GM18526 (cell line): Measurements from ENCODE around the gene ELMOD3.
A peak's percentile ranks its signal among the peaks of the same experiment; 100 is the strongest.

ENCODE experiments used
- POLR2A ChIP-seq: IDR thresholded peaks from 3 replicates; pipeline ENCODE4 v1.6.1; 2011; ENCODE audit not compliant: insufficient read length; ENCODE audit errors: extremely low read depth

Gene ELMOD3

DNA sequence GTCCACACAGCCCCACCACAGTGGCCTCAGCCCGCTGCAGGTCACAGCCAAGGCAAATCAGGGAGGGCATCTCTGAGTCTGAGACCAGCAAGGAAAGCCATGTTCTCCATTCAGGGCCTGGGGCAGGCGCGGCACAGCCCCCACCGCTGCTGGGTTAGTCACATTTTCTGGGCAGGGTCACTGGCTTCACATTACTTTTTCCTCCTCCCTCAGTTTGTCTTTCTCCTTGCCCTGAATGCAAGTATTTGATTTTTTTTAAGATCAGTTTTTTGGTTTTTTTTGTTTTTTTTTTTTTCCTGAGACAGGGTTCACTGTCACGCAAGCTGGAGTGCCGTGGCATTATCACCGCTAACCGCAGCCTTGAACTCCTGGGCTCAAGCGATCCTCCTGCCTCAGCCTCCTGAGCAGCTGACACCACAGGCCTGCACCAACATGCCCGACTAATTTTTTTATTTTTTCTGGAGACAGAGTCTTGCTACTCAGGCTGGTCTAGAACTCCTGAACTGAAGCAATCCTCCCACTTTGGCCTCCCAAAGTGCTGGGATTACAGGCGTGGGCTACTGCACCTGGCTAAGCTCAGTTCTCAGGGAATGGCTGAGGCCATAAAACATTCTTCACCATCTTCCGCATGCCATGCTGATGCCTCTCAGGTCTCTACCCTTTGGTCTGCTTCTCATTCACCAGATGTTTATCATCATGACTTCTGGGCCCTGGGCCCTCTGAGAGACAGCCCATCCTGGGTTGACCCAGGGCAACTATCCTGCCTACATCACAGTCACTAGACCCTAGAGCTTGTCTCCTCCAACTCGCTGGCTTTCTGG lies 56.2 kb downstream of the ELMOD3 start:
- no peak for TF ChIP-seq POLR2A

DNA sequence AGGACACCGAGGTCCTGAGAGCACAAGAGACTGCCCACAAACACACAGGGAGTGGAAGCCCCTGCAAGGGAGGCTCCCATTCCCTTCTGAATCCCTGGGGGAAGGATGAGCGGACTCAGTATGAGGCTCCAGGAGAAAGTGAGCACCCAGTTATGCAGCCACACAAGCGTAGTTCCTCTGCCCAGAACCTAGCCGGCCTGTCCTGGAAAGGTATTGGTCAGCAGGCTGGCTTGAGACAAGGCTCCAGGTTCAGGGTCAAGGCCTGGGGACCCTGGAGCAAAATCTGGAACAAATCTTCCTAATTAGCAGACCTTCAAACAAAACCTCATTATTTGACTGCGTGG lies 56.8 kb downstream of the ELMOD3 start:
- TF ChIP-seq POLR2A, result no peak

DNA sequence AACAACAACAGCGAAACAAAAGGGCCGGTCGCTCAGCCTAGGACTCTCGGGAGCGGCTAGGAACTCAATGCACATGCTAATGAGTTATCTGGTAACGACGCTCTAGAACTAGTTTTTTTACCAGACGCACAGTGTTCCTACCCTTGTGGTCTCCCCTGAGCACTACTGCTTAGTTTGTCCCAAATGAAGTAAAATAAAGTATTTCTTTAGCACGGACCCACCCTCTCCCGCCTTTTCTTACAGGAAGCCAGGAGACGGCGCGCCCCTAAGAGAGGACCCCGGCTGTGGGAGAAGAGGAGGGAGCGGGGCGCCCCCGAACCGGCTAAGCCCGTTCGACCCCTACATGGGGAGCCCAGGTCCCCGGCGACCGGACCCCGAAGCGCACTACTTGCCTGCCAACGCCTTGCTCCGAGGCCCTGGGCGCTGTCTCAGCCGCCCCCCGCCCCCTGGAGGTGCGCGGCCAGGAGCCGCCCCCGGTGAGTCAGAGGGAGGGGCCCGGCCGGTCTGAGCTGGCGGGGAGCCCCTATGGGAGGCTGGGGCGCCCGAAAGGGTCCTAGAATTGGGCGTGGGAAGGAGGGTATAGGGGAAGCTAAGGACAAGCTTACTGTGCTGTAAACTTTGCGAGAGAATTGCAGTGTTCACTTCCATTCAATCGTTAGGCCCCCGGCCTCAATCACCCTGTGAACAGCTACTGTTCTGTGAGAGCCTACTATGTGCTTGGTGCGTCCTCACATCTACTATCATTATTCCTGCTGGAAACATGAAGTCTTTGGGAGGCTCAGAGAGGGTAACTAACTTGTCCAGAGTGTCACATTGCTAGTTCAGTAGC lies 59.2 kb downstream of the ELMOD3 start:
- TF ChIP-seq POLR2A, result no peak

DNA sequence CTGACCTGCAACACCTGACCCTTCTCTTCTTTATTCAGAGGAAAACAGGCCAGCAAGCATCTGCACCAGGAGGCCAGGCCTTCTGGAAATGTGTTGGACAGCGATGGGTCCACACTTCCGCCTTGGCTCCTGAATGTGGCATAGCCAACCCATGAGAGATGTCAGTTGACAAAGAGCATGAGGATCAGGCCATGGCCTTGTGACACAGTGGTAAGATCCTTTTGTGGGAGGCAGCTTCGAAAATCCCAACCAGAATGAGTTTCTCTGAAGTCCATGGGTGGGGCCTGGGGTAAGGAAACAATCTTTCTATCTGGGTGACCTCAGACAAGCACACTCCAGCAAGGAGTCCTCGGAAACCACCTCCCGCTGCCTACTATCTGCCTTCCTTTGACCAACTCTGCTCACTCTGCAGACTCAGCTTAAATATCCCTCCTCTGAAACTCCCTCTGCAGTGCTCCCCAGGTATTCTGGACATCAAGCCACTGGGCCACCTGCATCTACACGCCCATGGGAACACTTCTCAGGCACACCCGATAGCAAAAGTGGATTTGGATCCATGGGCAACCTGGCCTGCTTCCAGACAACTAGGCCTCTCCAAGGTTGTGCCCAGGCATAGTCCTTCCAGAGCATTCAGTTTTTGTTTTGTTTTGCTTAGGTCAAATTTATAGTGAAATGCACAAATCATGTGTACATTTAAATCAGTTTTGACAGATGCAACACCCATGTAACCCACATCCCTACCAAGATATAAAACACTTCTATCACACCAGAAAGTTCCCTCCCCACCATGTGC lies 60.4 kb downstream of the ELMOD3 start:
- no peak for TF ChIP-seq POLR2A

DNA sequence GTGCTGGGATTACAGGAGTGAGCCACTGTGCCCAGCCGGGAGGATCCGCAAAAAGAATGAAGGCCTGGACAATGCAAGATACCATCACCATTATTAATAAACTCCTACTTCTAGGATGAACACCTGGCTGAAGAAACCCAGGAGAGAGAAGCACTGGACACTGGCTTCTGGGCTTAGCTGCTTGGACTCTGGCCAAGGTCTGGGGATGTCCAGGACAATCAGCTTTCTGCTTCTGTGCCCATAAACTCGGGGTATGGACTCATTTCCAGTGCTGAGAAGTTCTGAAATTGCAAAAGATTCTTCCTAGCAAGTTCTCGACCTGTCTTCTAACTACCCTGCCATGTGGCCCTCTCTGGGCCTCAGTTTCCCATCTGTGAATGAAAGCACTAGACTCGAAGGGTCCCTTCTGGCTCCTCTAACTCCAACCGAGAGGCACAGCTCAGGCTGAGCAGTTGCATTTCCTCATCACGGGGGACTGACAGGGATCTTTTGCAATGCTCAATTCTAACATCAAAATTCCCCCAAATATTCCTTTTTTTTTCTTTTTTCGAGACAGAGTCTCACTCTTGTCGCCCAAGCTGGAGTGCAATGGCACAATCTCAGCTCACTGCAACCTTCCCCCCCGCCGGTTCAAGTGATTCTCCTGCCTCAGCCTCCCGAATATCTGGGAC lies 61.5 kb downstream of the ELMOD3 start:
- TF ChIP-seq POLR2A, result no peak

DNA sequence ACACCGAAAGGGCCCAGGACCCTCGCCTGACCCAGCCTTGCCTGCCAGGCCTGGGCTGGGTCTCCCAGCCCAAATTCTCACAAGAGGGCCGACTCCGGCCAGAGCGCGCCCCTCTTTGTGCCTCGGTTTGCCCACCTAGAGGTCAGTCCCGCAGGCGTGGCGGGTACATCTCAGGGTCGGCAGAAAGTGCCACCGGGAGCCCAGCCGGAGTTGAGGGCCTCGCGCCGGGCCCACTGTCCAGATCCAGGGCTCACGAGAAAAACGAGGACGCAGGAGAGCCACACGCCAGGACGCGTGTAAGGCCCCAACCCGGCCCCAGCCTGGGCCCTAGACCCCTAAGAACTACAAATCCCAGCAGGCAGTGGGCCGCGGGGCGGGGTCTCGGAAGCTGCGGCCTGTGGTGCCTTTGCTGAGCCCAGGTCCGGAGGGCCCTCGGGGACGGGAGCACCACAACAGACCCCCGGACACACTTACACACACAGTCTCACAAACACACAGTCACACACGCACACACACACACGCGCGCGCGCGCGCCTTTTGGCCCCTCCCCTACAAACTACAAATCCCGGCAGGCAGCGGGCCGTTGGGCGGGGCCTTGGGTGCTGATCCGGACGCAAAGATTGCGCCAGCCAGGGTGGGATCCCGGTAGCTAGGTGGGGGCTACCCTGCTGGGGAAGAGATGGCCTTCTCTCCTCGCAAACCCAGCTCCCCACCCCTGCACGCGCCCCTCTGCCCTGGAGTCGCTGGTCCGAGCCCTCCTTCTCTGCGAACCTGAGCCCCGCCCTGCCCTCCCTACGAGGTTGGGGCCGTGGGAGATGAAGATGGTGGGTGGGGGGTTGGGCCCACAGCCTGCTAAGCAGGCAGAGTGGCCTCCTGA lies 63.8 kb downstream of the ELMOD3 start, which contains the start of gene SH2D6:
Gene SH2D6, plus strand, starts transcription at position 583 of the 877 bp plus-strand sequence. CDS start 10,752 bp downstream, outside the sequence.
- TF ChIP-seq POLR2A, result peak; percentile 52

DNA sequence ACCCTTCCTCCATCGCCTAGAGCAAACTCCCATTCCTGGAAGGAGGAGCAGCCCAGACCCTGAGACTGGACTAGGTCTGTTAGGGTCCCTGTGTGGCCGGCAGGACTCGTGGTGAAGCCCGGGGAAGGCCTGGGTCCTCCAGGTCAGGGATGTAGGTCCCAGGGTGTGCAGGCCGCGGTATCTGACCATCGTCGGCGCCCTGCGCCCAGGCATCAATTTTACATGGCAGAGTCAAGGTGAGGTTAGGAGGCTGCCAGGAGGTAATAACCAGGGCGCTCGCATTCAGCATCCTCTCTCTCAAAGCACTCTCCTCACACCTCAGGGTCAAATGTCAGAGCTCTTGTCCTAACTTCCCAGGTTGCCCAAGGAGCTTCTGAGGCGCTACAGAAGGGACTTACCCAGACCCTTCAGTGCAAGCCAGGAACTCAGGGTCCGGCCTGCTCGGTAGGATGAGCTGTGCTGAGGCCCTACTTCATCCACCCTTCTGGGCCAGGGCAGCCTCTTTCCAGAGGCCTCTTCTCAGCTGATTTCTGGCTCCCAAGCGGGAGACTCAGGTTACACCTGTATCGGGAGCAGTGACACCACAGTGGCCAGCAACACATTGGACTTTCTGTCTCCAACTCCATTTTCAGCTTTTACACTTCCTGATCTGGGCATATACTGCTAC lies 64.6 kb downstream of the ELMOD3 start:
- TF ChIP-seq POLR2A, result no peak

DNA sequence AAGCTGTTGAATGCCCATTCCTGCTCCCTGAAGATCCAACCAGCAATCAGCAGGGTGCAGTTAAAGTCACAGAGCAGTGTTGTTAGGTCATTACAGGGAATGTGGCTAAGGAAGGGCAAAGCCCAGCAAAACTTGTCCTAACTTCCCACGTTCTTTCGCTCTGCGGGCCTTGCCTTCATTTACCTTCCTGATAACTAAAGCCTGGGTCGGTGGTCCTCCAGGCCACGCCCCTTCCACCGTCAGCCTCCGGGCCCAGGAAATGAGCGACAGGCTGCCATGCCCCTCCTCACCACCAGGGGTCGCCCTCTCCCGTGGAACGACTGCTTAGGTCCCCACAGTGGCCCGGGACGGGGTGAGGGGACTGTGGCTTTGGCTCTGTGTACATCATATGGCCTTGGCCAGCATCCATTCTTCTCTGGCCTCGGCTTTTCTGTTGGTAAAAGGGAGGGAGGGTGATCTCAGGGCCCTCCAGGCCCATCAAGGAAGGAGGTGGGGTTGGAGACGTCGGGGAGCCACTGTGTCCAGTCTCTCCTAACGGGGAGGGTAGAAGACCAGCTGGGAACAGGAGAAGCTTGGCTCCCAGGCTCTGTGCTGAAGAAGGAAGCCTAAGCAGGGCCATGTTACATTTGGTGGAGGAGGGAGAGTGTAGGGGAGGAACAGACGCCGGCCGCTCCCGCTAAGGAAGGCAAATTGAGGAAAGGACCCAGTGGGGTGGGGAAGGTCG lies 66.1 kb downstream of the ELMOD3 start:
- peak; percentile 14 for TF ChIP-seq POLR2A

DNA sequence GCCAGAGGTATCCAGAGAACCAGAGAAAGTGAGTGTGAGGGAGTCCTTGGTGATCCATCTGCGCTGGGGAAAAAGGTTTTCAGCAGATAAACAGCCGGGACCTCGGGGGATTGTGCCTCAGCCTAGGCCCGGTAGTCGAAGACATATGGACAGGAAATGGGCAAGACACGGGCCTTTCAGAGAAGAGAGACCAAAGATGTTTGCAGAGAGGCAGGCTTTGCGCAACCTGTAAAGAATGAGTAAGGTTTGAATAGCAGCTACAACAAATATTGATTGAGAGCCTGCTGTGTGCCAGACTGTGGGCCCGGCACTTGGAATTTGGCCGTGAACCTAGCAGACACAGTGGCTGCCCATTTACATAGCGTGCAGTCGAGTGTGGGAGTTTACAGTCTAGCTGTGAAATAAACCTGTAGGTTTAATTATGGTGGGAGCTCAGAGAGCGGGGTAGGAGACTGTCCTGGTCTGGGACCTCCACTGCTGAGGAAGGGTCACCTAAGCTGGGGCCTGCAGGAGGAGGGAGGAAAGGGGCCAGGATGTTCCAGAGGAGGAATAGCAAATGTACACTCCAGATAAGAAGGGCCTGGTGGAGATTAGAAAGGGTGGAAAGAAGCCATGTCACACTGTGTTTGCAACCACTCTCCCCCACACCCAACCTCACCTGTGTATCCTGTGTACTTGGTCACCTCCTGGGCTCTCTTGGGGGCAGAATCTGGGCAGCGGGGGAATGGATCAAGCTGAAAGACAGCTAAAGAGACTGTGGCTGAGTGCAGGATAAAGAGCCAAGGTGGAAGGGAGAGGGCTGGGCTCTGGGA lies 66.9 kb downstream of the ELMOD3 start:
- no peak for TF ChIP-seq POLR2A

DNA sequence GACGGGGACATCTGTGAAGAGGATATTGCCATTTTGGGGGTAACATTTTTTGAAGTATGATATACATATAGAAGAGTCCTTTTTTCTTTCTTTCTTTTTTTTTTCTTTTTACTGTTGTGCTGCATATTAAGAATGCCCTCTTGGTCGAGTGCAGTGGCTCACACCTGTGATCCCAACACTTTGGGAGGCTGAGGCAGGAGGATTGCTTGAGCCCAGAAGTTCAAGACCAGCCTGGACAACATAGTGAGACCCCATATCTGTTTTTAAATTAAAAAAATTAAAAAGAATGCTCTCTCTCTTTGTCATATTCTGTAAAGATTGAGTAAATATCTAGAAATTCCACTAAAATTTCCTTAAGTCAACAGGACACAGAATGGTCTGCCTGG lies 67.5 kb downstream of the ELMOD3 start:
- no peak for TF ChIP-seq POLR2A

DNA sequence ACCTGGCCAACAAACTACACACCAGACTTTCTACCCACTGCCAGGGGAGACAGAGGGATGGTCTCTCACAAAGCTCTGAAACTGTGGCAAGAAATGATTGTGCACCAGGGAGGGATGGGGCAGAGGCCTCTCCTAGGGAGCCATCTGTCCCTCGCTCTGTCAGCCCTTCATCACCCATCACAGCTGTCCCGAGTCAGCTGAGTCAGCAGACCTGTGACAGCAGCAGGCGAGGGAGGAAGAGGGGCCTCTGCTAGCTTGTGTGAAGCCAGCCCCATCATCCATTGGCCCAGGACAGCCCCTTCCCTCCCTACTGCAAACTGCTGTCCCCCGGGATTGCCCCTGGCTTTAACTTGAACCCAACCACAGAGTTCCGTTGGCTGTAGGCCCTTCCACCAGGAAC lies 69.0 kb downstream of the ELMOD3 start:
- TF ChIP-seq POLR2A, result no peak

DNA sequence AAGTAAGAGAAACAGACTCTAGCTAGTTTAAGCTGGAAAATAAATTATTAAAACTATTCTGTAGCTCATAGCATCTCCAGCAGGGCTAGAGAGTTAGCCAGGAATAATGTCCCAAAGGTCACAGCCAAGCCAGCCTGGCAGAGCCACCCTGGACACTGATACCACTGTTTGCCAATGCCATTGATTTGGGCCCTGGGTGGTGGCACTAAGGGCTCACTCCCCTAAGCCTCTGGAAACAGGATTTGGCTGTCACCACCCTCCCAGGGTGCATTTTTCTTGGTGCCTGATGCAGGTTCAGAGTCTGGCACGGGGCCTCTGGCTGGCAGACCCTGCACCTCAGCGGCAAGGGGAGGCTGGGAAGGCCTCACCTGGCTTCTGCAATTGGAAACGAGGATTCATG lies 71.0 kb downstream of the ELMOD3 start:
- no peak for TF ChIP-seq POLR2A

DNA sequence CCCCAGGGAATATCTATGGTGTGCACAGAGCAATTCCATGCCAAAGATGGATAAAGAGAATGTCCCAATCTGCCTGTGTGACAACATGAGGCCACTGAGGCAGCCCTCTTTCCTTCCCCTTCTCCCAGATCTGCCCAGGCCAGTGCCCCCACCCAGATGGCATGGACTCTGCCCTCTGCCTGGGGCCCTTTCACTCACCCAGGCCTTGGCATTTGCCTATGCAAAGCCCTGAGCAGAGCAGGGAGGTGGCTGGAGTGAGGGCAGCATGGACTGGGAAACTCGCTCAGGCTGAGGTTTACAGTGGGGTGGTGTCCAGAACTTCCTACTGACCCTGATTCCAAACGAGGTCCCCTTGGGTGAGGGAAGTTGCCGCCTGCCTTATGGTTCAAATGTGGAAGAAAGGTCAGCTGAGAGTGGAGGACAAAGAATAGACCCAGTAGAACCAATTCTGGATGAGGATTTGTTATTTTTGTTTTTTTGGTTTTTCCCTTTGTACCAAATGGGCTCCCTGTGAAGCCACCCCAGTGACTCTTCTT lies 72.8 kb downstream of the ELMOD3 start:
- no peak for TF ChIP-seq POLR2A
